Middle frontal gyrus (tissue), 1 donor: ENCODE measurements around the gene AANAT.

Experiments
- DNase-seq: peaks from one replicate; pipeline ENCODE4 v3.0.0-alpha.2; 2015; ENCODE audit warnings: low spot score; ENCODE audit errors: extremely low spot score

Gene AANAT

DNA sequence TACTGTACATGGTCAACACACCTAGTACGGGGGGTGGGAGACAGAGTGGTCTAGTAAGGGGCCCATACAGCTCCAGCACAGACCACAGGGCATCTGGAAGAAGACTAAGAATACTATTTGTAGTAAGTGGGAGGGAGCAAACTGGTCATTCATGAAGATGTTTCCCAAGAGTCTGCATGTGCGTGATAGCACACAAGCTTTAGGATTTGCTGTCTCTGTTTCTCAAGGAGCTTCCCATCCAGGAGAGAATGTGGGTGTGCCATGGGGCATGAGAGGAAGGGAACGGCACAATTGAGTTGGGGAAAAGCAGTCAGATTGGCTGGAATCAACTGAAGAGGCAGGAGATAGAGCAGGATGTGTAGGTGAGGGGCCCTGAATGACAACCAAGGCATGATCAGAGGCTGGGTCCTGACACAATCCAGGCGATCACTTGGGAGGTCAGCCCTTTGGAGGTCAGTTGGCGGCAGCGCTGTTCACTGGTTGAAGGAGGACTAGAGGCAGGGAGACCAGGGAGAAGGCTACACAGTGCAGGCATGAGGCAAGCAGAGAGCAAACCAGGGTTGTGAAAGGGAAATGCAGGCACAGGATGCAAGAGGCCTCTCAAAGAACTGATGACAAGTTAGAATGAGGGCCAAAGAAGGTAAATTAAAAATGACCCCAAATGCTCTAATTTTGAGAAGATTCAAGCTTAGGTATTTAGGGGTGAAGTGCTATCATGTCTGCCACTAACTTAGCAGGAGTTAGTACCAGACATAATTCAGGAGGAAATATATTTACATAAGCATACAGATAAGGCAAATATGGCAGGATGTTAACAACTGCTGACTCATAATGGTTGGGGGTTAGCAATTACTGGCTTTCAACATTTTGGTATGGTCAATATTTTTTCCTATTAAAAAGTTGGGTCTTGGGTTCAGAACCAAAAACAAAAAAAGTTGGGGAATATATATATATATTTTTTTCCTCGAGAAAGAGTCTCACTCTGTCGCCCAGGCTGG is 24.8 kb upstream of the AANAT start:
- no peak for DNase-seq

DNA sequence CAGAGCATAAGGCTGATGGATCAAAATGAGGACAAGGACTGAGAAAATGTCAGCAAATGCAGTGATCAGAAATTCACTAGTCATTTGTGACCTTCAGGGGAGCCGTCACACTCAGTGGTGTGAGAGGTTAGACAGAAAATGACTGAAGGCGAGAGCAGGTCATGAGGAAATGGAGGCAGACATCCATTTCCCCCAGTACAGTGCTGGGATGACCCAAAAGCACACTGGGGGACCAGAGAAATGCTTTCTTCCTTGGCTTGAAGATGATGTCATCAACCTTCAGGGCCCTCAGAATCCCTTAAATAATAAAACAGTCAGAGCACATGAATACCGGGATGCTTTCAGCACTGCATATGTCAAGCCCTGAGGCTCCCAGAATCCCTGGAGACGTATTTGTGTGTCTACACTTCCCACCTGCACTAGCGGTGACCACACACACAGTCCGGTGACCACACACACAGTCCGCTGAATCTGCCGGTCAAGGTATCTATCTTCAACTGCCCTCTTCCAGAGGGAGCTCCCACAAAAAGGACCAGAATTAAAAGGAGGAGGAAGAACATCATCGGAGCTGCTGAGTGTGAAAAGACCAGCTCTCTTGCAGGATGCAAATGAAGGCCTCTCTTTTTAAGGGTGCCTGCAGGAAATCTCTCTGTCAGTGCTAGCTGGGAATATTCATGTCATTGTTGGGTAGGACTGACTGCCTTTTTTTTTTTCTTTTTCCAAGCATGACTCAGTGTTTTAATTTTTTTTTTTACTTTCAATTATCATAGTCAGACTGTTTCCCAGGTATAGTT is 22.7 kb upstream of the AANAT start:
- no peak for DNase-seq

DNA sequence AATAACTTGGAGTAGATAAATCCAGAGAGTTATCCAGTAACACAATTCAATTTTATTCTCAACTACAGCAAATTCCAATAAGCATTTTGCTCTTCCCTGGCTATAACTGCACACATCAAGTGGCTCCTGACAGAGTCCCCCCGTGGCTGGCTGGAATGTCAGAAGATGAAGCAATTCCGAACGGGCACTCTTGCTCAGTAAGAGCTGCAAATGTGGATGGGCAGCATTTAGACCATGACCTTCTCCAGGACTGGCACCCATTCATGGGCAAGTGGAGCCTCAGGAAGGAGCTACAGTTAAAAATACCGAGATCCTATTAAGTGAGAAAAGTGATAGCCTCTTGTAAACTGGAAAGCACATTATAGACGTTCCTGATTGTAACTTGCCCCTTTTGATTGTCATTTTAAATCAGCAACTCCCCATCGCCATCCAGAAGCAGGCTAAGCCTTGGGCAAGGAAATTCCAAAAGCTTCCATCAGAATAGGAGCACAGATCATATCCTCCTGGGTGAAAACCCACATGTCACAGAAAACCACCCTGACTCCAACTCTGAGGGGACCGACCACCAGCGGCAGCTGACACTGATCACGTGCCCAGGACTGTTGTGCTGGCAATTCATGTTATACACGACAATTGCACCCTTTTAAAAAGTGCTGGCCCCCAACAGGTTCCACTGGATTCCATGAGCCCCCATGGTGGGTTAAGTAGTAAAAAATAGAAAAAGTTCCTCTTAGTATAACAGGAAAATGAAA is 21.5 kb upstream of the AANAT start:
- DNase-seq: no peak

DNA sequence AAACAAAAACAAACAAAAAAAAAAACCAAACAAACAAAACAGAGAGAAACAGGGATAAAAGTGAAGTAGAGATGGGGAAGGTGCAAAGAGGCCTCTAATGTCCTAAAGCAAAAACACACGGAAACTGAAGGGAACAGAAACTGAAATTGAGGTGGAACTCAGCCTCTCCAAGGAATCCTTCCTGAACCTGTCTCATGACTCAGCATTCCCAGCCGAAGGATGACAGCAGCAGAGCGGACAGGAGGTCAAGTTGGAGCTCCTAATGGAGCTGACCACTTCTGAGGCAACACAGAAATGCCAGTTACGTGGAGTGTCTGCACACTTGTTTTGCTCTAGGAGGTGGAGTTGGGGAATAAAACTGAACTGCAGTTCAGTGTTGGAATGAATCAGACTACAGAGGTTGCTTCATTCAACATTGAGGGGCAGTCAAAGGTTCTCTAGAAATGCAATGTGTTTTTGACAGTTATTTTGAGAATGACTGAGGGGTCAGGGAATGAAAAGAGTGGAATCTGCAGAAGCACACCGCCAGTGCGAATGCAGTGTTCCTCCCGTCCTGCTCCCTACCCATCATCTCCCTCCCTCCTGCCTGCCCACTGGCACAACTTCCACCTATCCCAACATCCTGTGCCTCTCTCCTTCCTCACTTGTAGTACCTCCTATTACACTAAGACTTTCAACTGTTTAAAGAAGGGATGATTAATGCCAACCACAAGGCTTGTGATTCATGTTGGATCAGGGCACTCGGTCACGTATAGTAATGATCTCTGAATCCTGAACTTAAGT is 20.8 kb upstream of the AANAT start:
- DNase-seq: no peak

DNA sequence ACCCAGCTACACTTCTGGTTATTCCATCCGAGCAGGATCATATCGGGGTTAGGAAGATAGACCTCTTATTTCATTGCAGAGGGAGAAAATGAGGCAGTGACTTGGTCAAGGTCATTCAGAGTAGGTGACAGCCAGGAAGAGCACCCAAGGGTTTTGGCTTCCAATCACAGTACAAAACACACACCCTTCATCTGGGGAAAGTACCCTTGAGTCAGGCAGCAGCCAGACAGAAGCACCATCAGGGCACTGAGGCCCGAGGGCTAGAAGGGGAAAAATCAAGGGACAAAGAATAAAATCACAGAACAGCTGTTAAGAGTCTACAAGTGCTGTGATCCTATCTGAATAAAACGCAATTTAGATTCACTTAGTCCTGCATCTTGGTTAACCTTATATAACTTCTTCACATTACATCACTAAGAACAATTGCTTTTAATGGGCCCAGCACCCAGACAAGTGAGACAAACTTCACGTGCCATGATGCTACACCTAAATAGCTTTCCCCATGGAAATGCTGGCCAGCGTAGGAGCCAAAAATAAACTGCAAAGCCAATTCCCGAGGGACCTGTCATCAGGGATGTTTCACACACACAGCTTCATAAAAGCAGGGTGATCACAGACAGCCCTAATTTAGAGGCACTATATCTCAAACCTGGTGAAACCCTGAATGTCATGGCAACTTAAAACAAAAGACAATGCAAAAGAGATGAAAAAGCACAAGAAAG is 19.3 kb upstream of the AANAT start:
- DNase-seq: no peak

DNA sequence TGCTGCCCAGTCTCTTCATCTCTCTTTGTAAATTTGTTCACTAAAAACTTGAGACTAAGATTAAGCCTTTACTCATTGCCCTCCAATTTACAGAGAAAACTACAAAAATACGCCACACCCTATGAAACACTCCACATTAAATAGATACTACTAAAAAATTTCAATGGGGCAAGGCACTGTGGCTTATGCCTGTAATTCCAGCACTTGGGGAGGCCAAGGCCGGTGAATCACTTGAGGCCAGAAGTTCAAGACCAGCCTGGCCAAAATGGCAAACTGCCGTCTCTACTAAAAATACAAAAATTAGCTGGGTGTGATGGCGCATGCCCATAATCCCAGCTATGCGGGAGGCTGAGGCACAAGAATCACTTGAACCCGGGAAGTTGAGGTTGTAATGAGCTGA is 18.3 kb upstream of the AANAT start:
- DNase-seq: no peak

DNA sequence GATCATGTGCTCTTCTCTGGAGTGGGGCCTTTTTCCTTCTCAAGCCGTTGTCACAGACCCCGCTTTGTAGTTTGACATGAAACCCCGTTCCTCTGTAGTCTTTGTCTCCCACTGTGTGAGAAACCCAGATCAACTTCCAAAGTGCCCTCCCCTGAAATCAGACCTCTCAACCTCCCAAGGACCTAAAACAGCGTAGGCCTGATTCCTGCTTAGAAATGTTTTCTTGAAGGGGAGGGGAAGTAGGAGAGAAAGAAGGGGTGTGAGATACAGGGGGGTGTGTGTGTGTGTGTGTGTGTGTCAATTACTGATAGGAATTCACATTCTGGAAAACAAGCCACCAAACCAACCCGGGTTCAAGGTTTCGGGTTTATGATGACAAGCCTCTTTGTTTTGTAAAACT is 15.9 kb upstream of the AANAT start:
- no peak for DNase-seq

DNA sequence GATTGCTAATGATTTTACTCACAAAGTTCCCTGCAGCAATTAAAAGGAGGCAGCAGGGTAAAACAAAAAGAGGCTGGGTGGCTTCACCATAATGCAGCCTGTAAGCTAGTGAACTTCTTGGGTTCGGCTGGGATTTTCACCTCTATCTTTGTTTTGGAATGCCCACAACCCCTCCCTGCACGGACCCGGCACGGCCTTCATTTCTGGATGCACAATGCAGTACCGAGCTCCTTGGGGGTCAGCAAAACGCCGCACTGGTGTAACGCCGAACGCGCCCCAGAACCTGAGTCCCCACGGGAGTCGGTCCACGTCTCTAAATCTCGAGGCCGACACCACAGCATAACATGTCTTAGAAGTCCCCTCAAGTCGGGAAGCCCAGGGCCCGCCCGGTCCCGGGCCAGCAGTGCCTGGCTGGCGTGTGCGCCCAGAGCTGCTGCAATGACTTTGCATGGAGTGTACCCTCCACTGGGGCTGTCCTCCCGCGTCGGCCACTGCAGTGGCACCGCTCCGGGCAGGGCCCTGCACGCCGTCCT is 15.2 kb upstream of the AANAT start:
- no peak for DNase-seq

DNA sequence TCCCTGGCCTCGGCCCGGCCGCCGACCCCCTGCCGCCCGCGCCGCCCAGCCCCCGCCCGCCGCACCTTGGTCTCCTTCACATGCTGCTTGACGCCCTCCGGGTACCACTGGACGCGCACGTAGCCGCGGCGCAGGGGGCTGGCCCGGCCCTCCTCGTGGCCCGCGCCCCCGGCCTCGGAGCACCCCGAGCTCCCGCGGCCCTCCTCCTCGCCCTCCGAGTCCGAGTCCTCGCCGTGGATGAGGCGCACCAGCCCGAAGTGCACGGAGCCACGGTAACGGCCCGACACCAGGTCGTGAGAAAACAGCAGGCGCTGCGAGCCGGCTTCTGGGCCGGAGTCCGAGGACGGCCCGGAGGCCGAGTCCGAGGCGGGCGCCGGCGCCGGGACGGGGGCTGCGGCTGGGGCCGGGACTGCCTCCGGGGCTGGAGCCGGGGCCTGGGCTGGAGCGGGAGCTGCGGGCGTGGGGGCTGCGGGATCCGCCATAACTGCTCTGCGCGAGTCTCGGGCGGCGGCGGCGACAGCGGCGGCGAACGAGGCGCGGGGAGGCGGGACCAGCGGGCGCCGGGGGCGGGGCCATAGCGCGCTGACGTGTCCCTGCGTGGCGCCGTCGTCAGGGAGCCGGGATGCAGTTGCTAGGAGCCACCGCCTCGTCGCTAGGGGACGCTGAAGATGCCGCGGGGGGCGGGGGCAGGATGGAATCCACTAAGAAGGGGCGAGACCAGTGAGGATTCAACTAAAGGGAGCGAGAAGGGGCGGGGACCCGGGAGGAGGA is 14.6 kb upstream of the AANAT start, which contains the start of gene UBE2O:
UBE2O (minus strand) TSS at position 493 of the 771 bp plus-strand sequence; CDS start at position 482, 11 bp downstream.
- DNase-seq: peak; percentile 81

DNA sequence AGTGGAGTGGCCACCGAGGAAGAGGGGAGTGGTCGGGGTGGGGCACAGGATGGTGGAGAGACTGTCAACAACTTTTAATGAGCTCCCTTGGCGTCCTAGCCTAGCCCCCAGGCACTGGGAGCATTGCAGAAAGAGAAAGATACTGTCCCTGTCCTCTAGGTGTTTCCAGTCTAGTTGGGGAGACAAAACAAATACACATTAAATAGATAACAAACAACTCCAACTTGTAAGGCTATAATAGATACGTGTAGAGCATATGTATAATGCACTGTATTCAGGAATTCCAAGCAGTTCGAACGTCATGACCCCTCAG is 14.0 kb upstream of the AANAT start:
- no peak for DNase-seq

DNA sequence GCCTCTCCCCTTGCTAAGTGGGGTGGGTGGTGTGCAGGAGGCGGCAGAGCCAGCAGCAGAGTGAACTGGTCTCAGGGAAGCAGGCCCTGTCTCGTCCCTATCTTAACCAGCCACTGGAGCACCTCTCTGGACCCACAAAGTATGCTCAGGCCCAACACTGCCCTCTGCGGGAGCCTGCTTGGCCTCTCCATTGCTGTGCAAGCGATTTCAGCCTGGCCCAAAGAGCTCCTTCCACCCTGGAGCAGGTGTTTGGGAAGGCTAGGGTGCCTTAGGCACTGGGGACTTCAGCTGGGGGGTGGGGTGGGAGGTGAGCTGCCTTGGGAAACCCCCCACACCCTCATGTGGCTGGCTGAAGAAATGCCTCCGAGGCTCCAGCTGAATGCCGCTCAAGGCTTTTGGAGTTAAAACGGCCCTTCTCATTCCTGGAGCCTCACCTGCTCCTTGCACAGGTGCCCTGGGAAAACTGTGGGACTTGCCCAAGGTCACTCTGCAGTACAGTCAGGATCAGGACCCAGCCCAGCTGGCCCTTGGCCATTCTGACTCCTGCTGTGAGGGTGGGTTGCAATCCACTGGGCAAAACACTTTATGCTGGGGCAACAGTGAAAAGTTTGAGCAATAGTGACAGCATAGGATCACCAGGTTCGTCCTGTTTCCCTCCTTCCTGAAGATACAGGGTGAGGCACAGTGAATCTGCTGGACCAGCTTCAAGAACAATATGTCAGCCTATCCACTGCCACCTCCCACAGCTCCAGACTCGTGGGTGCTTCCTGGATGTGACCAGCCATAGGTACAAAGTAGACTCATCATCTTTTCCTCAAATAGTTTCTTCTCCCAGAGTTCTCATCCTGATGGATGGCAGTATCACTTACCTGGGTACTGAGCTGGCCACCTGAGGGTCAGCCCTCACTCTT is 8.6 kb upstream of the AANAT start:
- no peak for DNase-seq

DNA sequence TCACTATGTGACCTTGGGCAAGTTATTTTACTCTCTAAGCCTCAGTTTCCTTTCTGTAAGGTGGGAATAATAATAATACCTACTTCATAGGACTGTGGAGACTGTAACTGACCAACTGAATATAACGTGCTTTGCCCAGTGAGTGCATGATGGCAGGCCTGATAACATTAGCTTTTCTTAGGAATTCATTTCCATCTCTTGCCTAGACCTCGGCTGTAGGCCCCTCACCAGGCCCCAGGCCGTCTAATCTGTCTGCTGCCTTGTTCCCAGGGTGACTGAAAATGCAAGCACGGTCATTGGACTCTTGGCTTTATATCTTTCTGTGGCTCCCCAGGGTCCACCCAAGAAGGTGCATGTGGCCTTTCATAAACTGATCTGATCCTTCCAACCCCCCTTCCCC is 7.7 kb upstream of the AANAT start:
- DNase-seq: no peak

DNA sequence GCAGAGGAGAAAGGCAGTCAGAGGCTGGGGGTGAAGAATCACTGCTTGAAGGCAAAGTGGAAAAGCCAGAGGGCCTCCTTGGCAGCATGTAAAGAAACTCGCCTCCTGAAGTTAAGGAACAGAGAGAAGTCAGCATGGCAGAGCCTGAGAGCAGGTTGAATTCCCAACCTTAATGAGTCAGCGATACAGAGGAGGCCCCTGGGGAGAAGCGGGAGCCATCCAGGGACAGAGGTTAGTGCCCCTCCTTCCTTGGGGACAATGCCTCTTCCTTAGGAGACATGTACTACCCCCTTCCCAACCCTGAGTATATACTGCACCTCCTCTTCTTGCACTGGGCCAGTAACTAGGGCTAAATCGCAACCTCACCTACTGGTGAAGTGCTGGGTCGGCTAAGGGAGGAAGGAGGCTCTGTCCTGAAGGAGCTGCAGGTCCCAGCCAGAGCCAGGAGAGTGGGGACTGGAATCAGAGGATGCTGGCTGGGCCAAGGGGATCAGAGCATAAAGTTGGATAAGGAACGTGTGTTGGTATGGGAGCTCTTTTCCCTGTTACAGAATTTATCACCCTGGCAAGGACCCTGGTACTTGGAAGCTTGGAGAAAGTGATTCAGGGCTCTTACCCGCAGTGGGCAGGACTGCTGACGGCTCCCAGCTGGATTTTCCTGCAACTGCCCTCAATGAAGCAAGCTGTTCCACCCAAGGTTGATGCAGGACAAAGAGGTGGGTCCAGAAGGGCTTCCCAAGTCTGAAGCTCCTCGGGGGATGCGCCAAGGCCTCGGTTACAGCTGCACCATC is 5.4 kb upstream of the AANAT start:
- no peak for DNase-seq

DNA sequence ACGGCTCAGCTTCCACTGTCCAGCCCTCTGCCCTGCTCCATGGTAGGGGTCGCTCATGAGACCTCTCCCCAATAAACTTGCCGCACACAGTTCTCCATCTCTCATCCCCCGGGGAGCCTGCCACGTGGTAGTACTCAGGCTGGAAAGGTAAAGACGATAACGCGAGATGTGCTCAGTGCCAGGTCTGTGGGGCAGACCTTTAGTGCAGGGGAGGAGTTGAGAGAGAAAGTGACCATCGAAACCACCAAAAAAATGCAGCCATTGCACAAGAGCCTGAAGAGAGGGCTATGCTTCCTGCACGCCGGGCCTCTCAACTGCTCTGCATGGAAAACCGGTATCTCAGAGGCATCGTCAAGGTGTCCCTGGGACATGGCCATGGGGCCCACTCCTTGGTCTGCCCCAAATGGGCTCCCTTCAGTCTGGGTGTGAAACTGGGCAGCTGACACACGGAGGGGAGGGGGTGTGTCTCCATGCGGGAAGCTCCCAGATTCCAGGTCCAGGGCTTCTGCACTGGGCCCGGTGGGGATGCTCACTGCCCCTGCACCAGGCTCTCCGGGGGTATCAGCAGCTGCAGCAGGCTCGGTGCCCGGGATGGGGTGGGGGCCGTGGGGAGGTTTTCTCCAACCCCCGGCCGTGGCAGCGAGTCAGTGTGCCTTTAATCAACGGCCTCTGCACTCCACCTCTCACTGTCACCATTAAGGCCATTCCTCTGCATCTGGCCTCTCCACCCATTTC is 4.7 kb upstream of the AANAT start:
- no peak for DNase-seq

DNA sequence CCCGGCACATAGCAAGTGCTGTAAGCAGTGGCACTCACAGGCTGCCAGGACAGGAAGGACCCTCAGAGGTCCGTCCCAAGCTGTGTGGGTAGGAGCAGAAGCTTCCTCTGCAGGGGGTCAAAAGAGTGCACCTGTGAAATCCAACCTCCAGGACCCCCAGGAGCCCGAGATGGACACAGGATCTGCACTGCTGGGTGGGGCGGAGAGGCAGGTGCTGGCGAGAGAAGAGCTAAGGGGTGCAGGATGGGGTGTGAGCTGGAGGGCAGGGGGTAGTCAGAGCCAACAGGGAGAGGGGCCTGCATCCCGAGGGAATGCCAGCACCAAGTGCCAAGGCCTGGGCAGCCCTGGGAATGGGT is 650 bp upstream of the AANAT start:
- no peak for DNase-seq

DNA sequence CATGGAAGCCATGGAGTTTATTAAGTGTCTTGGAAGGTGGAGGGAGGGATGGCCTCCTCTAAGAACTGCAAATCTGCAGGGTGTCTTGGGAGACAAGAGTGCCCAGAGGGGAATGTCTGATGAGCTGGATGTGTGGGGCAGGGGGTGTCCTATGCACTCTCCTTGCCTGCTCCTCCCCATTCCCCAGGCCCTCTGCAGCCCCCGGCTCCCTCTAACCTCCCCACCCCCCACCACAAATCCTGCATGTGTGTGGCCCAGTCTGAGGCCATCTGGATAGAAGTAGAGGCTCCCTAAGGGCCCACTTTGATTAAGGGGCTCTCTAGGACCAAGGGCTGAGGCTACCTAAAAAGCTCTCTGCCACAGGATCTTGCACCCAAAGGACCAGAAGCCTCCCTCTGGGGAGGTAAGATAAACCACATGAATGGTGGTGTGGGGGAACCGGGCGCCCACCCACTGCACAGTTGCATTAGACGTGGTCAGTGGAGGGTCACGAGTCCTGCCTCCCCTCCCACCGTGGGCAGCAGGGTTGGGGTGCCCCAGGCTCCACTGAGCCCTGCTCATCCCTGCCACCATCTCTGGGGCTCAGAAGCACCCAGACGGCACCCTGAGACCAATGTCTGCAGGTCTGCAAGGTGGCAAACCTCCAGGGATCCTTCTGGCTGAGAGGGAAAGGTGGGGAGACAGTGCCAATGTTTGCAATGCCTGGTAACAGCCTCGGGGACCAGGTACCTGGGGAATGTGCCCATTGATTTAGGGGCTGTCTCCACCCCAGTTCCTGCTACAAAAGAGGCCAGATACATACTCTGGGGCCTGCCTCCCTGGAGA is 618 bp downstream of the AANAT start:
- DNase-seq: no peak
